Measurements from ENCODE around the gene GNRHR.

DNA sequence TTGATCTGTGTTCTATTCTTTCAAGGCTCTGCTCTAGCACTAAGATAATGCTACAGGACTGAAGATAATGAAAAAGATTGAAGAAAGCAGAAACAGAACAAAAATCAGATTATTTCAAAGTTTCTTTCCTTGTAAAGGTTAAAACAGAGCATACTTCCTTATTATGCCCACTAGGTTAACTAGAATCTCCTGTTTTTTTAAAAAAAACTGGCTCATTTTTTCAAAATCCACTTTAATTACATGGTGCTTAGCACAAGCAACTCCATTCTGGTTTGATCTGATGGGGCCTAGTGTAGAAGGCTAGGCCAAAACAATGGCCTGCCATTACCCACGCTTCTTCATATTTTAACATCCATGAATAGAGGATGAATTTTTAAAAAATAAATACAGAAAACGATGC lies 52.0 kb downstream of the GNRHR start:
- TF ChIP-seq, protein P1, sequence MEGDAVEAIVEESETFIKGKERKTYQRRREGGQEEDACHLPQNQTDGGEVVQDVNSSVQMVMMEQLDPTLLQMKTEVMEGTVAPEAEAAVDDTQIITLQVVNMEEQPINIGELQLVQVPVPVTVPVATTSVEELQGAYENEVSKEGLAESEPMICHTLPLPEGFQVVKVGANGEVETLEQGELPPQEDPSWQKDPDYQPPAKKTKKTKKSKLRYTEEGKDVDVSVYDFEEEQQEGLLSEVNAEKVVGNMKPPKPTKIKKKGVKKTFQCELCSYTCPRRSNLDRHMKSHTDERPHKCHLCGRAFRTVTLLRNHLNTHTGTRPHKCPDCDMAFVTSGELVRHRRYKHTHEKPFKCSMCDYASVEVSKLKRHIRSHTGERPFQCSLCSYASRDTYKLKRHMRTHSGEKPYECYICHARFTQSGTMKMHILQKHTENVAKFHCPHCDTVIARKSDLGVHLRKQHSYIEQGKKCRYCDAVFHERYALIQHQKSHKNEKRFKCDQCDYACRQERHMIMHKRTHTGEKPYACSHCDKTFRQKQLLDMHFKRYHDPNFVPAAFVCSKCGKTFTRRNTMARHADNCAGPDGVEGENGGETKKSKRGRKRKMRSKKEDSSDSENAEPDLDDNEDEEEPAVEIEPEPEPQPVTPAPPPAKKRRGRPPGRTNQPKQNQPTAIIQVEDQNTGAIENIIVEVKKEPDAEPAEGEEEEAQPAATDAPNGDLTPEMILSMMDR (IDR thresholded peaks at IDR 0.05) = no peak
- no peak for TF ChIP-seq POLR2A (IDR thresholded peaks at IDR 0.05)

Data from right lobe of liver (tissue), 4 donors.